Esophagus muscularis mucosa (tissue), 3 donors: Measurements from ENCODE around the gene LIMS1.

ENCODE experiments used
- POLR2A ChIP-seq: fragments of 450-650 bp; IDR thresholded peaks from one replicate; pipeline ENCODE4 v1.6.1; 2017; ENCODE audit warnings: antibody characterized with exemption, moderate library complexity, mild to moderate bottlenecking, low read depth
- POLR2AphosphoS5 ChIP-seq, 2 donors: sonication (generic); formaldehyde crosslinking; IDR thresholded peaks; one replicate each; pipeline ENCODE4 v1.6.1; 2017; ENCODE audit warnings: antibody characterized with exemption in 2 of 2
- TF ChIP-seq, protein P1 (sequence below), 3 experiments: fragments of 200-600 bp in 2 of 3; fragments of 450-650 bp in 1 of 3; sonication (generic) in 2 of 3; IDR thresholded peaks; one replicate each; pipeline ENCODE4 v1.5.1; 2017 to 2019; ENCODE audit warnings: antibody characterized with exemption in 3 of 3, mild to moderate bottlenecking in 2 of 3, moderate library complexity in 1 of 3

DNA sequence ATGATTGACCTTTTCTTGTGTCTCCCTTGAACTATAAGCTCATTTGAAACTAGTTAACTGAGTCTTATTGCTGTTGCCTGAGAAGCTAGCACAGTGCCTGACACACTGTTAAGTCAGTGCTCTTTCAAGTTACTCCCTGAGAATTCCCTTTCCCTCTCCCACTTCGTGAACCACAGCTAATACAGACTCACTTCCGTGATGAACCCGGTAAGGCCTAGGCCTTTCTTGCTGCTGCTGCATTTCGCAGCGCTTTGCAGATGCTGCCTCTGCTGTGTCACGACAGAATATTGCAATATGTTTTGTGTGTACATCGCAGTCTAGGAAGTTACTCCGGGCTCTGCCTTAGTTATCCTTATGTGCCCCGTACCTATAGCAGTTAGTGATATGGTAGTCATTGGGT lies 42.8 kb downstream of the LIMS1 start:
- TF ChIP-seq, protein P1, sequence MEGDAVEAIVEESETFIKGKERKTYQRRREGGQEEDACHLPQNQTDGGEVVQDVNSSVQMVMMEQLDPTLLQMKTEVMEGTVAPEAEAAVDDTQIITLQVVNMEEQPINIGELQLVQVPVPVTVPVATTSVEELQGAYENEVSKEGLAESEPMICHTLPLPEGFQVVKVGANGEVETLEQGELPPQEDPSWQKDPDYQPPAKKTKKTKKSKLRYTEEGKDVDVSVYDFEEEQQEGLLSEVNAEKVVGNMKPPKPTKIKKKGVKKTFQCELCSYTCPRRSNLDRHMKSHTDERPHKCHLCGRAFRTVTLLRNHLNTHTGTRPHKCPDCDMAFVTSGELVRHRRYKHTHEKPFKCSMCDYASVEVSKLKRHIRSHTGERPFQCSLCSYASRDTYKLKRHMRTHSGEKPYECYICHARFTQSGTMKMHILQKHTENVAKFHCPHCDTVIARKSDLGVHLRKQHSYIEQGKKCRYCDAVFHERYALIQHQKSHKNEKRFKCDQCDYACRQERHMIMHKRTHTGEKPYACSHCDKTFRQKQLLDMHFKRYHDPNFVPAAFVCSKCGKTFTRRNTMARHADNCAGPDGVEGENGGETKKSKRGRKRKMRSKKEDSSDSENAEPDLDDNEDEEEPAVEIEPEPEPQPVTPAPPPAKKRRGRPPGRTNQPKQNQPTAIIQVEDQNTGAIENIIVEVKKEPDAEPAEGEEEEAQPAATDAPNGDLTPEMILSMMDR (IDR thresholded peaks at IDR 0.05) = no peak
- TF ChIP-seq POLR2A (no peak), POLR2AphosphoS5 (IDR thresholded peaks at IDR 0.05) (no peak)
